ENCODE results near the gene TLX2.
"Not testable (repeated sequence)": the region's sequence is repeated elsewhere in the genome, so short reads cannot be mapped to it uniquely, and the experiment has no call there.

Gene TLX2

GRCh38 chr2:74555610-74556103, 41.4 kb downstream of the TLX2 start:
- no peak for FAIRE-seq
- DNase-seq (ENCODE audit: insufficient read length, low spot score) = no peak
- TF ChIP-seq POLR2A (IDR thresholded peaks at IDR 0.05; ENCODE audit: low read depth, low read length) = no peak

GRCh38 chr2:74556159-74556558, 41.9 kb downstream of the TLX2 start:
- no peak for FAIRE-seq
- TF ChIP-seq POLR2A (IDR thresholded peaks at IDR 0.05; ENCODE audit: low read depth, low read length) = no peak
- DNase-seq (ENCODE audit: insufficient read length, low spot score) = no peak

GRCh38 chr2:74556831-74557370, 42.7 kb downstream of the TLX2 start:
- DNase-seq (ENCODE audit: insufficient read length, low spot score) = no peak
- TF ChIP-seq POLR2A (IDR thresholded peaks at IDR 0.05; ENCODE audit: low read depth, low read length) = no peak
- no peak for FAIRE-seq

DNA sequence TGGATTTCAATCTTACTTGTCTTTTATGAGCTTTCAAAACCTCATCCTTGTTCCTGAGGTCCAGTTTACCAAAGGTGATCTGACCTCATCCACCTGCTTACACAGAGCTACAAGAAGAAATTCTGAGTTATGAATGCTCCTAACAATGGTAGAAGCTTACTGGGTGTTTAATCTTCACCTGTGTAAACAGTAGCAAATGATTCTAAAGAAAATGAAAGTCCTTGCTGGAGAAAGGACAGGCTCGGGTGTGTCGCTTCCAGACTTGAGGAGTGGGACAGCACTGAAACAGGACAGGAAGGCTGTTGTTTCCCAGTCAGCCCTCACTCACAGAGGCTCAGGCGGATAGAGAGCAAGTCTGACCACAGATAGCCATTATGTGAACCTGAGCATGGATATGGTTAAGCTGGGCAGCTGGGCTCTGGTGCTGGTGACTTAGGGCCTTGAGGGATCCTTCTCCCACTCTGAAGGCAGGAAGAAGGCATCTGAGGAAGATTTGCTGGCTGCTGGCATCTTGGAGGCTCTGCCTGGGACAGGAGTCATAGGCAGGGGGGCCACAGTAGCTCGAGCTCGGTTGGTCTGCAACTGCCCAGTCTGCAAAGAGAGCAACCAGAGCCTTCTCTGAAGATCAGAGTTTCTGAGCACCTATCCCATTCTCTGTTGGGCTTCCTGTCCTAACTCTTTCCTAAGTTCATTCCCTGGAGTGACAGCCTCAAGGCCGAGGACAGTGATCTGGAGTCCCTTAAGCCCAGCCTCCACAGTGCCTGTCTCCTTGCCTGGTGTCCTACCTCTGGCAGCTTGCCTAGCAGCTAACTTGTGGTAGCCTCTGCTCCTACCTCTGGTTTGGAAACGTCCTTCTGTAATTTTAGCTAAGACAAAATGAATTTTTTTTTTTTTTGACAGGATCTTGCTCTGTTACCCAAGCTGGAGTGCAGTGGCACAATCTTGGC, 44.3 kb downstream of the TLX2 start:
- no peak for DNase-seq (ENCODE audit: insufficient read length, low spot score)
- TF ChIP-seq POLR2A (IDR thresholded peaks at IDR 0.05; ENCODE audit: low read depth, low read length) = no peak
- no peak for FAIRE-seq

DNA sequence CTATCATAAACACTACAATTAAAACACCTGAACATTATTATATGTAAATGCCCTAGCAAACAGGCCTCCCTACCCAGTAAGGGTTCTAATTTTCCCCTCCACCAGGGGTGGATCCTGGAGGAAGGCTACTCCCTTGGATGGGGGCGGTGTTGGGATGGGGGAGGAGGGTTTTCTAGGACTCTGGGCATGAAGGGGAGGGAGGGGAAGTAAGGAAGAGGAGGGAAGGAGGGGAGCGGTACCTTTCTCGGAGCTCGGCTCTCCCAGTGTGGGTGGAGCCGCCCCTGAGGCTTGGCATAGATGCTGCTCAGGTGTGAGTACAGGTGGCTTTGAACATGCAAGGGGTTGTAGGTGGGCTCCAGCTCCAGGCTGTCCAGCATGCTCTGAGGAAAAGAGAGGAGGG, 45.7 kb downstream of the TLX2 start:
- DNase-seq (ENCODE audit: insufficient read length, low spot score) (no peak), FAIRE-seq (no peak)
- no peak for TF ChIP-seq POLR2A (IDR thresholded peaks at IDR 0.05; ENCODE audit: low read depth, low read length)

GRCh38 chr2:74560591-74560990, 46.3 kb downstream of the TLX2 start:
- TF ChIP-seq POLR2A (IDR thresholded peaks at IDR 0.05; ENCODE audit: low read depth, low read length) = no peak
- DNase-seq (ENCODE audit: insufficient read length, low spot score) (no peak), FAIRE-seq (no peak)

- FAIRE-seq; DNase-seq (ENCODE audit: insufficient read length, low spot score): not testable (repeated sequence)
Observed at GRCh38 chr2:74561022-74561421, 46.8 kb downstream of the TLX2 start.

DNA sequence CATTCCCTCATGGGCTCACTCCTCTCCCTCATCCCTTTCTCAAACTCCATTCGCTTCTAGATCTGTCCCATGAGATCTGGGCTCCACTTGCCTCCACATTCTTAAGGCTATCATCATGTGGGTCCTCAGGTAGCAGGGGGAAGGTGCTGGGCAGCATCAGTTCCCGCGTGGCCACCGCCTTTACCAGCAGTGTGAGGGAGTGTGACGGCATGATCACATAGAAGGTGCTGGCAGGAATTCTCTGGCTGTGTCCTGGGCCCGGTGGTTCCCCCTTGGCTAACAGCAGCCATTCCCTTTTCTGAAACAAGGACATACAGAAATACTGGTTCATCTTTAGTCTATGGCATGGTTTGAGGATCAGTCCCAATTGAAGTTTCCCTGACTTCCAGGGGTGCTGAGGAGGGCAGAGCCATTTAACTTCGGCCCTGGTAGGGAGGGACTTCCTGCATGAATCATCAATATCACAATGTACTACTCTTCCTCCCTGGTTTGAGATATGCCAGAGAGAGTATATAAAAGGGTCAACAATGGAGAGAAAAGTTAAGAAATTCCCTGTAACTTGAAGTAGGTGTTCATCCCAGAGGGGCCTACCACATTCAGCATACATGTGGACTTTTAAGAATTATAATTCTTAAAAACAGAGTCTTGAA, 48.0 kb downstream of the TLX2 start:
- no peak for TF ChIP-seq POLR2A (IDR thresholded peaks at IDR 0.05; ENCODE audit: low read depth, low read length)
- no peak for FAIRE-seq
- no peak for DNase-seq (ENCODE audit: insufficient read length, low spot score)

DNA sequence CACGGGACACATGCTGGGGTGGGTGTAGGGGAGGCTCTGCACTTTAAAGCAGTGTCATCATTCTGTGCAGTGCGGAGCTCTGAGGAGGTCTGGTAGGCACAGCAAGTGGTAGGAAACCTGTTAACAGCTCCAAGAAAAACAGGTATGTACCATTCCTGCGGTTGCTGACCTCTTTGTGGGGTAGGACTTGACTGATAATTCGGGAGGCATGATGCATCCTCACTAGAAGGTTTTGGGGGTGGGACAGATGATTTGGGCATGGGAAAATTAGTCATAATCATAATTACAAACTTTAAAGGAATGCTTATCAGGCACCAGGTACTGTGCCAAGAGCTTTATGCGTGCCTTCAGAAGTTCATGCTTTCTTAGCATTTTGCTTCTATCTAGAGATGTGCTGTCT, 50.0 kb downstream of the TLX2 start:
- FAIRE-seq (no peak), DNase-seq (ENCODE audit: insufficient read length, low spot score) (no peak)
- no peak for TF ChIP-seq POLR2A (IDR thresholded peaks at IDR 0.05; ENCODE audit: low read depth, low read length)

DNA sequence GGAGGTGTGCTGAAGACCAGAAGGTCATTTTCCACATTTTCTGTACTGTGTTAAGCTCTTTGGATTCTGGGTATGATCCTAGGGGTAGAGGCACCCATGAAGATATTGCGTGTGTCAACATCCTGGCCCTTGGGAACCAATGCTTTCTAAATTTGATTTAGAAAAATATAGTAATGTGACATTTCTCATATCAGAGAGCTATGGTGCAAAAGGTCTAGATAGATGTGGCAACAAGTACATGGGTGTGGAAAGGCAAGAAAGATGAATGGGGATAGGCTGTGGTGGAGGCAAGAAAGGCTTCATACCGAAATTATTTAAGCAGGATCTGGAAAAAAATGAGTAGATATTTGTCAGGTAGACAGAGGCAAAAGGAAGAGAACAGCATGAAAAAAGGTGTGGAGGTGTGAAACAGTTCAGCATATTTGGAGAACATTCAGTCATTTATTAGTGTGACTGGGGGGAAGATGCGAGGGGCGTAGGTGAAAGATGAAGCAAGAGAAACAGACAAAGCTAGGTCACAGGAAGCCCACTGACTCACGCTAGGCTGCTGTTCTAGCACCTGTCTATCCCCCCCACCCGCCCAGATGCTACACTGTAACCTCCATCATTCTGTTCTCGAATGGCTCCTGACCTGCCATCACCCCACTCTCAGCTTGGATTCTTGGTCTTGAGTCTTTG, 52.0 kb downstream of the TLX2 start:
- TF ChIP-seq POLR2A (IDR thresholded peaks at IDR 0.05; ENCODE audit: low read depth, low read length) = no peak
- DNase-seq (ENCODE audit: insufficient read length, low spot score) = no peak
- no peak for FAIRE-seq

GRCh38 chr2:74566754-74567085, 52.5 kb downstream of the TLX2 start:
- TF ChIP-seq POLR2A (IDR thresholded peaks at IDR 0.05; ENCODE audit: low read depth, low read length) = no peak
- no peak for DNase-seq (ENCODE audit: insufficient read length, low spot score)
- FAIRE-seq = no peak

Measured in H54 (cell line).